Small intestine (tissue), 7 donors: ENCODE measurements around the gene VSNL1. TPM values are rescaled to one million over a fixed set of nuclear protein-coding genes. Genes with fewer than 3 reads are reported as not detected.

Experiments used
- DNase-seq, 2 donors: peaks; one replicate each; pipeline versions ENCODE4 v3.0.0 to v3.0.0-alpha.2; 2013
- FAIRE-seq: peaks from 2 replicates; lab custom pipeline; 2012; peaks lifted over from hg19 to GRCh38; lab: Jason Lieb, UNC
- H3K27ac ChIP-seq, 3 donors: one replicate each; pipeline ENCODE4 v1.5.1; 2013; ENCODE audit warnings: low read length in 2 of 3, mild to moderate bottlenecking in 2 of 3, control low read depth in 1 of 3, inconsistent platforms in 1 of 3, low read depth in 1 of 3, moderate library complexity in 1 of 3
- H3K27me3 ChIP-seq, 3 donors: one replicate each; pipeline ENCODE4 v1.6.1; 2013; ENCODE audit warnings: low read length in 3 of 3, inconsistent platforms in 1 of 3; ENCODE audit not compliant: control insufficient read depth in 3 of 3, insufficient read depth in 3 of 3
- H3K36me3 ChIP-seq, 3 donors: one replicate each; pipeline ENCODE4 v1.6.1; 2013; ENCODE audit warnings: low read length in 3 of 3, inconsistent platforms in 1 of 3, low read depth in 1 of 3, mild to moderate bottlenecking in 1 of 3, moderate library complexity in 1 of 3; ENCODE audit not compliant: control insufficient read depth in 3 of 3, insufficient read depth in 2 of 3
- H3K4me1 ChIP-seq, 3 donors: one replicate each; pipeline ENCODE4 v1.6.1; 2013; ENCODE audit warnings: low read length in 2 of 3, inconsistent platforms in 1 of 3, low read depth in 1 of 3, mild to moderate bottlenecking in 1 of 3, moderate library complexity in 1 of 3; ENCODE audit not compliant: control insufficient read depth in 3 of 3, insufficient read depth in 2 of 3
- H3K4me3 ChIP-seq, 3 donors: one replicate each; pipeline ENCODE4 v1.5.1; 2013; ENCODE audit warnings: low read length in 3 of 3, control low read depth in 1 of 3, inconsistent platforms in 1 of 3, low read depth in 1 of 3, mild to moderate bottlenecking in 1 of 3, moderate library complexity in 1 of 3
- H3K9me3 ChIP-seq, 2 donors: one replicate each; pipeline ENCODE4 v1.6.1; 2013; ENCODE audit warnings: low read depth in 1 of 2, low read length in 1 of 2; ENCODE audit not compliant: control insufficient read depth in 2 of 2, insufficient read depth in 1 of 2
- WGBS, 3 donors: extraction: QIAGEN DNeasy Blood & Tissue Kit; methylation state at CpG; one replicate each; pipeline ENCODE4 v1.1.7; 2013; 5-methylcytosine and 5-hydroxymethylcytosine counted together
- polyA plus RNA-seq, 4 donors: library from polyadenylated mRNA; stranded (reverse) in 3 of 4; unstranded in 1 of 4; fragments of 200-250 nt in 3 of 4; fragments of 120-200 nt in 1 of 4; gene quantifications; one replicate each; pipeline versions ENCODE4 v1.2.1 to v1.2.3, GENCODE V29; 2013
- donor health status: healthy with polysubstance abuse.
- donor health status: control.
- donor health status: control.
- donor health status: Bipolar disorder and iron deficiency.
- donor health status: healthy.

The VSNL1 gene
- polyA plus RNA-seq, 4 donors: 0.07 to 0.54 (median 0.16) TPM; not detected in 1

GRCh38 chr2:17538844-17539554, 1.5 kb upstream of the VSNL1 start:
- Histone ChIP-seq H3K27ac (peak overlapping the region in 1 of 3 donors; percentile 46), H3K9me3 (no peaks in the 10 kb centered on the region), H3K27me3 (peaks cover 0 to 47% (median 32%) of the 10 kb centered on the region in 3 donors), H3K4me3 (peak overlapping the region in 2 of 3 donors; percentile 5 to 54), H3K4me1 (peaks cover 0 to 11% (median 0%) of the 10 kb centered on the region in 3 donors), H3K36me3 (no peaks in the 10 kb centered on the region)
- peak in 1 of 2 donors; percentile 86 for DNase-seq
- WGBS, 3 donors: 1 to 2% (median 2%) methylated on average over 45 to 52 of the region's 52 CpGs
- no peak for FAIRE-seq

- no peaks in the 10 kb centered on the region for H3K36me3 ChIP-seq
- peaks cover 0 to 11% (median 0%) of the 10 kb centered on the region in 3 donors for H3K4me1 ChIP-seq
- H3K27me3 ChIP-seq: peaks cover 0 to 47% (median 32%) of the 10 kb centered on the region in 3 donors
- H3K9me3 ChIP-seq: no peaks in the 10 kb centered on the region
- H3K27ac ChIP-seq: peak overlapping the region in 1 of 3 donors; percentile 39
- H3K4me3 ChIP-seq: peak overlapping the region in 2 of 3 donors; percentile 59 to 60
- WGBS, 3 donors: 6 to 7% (median 7%) methylated on average over 13 of the region's 13 CpGs
- FAIRE-seq (no peak), DNase-seq (no peak)
Observed at GRCh38 chr2:17539611-17540092, 844 bp upstream of the VSNL1 start.

GRCh38 chr2:17540813-17541530, 476 bp downstream of the VSNL1 start:
- DNase-seq: no peak
- FAIRE-seq: no peak

GRCh38 chr2:17541531-17541950, 1.0 kb downstream of the VSNL1 start:
- Histone ChIP-seq H3K27ac (no peak overlapping the region), H3K4me3 (peak overlapping the region in 1 of 3 donors; percentile 59), H3K36me3 (no peaks in the 10 kb centered on the region), H3K4me1 (peaks cover 0 to 11% (median 0%) of the 10 kb centered on the region in 3 donors), H3K9me3 (no peaks in the 10 kb centered on the region), H3K27me3 (peaks cover 0 to 45% (median 32%) of the 10 kb centered on the region in 3 donors)
- WGBS, 3 donors: 10 to 19% (median 18%) methylated on average over 12 of the region's 12 CpGs
- DNase-seq (no peak), FAIRE-seq (no peak)

More at GRCh38 chr2:17540813-17541530, 476 bp downstream of the VSNL1 start:
- peak overlapping the region in 2 of 3 donors; percentile 59 to 60 for H3K4me3 ChIP-seq
- H3K27me3 ChIP-seq: peaks cover 0 to 47% (median 32%) of the 10 kb centered on the region in 3 donors
- no peak overlapping the region for H3K27ac ChIP-seq
- no peaks in the 10 kb centered on the region for H3K9me3 ChIP-seq
- WGBS, 3 donors: 3 to 8% (median 8%) methylated on average over 21 of the region's 21 CpGs
- peaks cover 0 to 11% (median 0%) of the 10 kb centered on the region in 3 donors for H3K4me1 ChIP-seq
- H3K36me3 ChIP-seq: no peaks in the 10 kb centered on the region

- no peaks in the 10 kb centered on the region for H3K36me3 ChIP-seq
- WGBS, 3 donors: 56 to 78% (median 65%) methylated on average over 2 of the region's 2 CpGs
- H3K4me1 ChIP-seq: peaks cover 0 to 11% (median 0%) of the 10 kb centered on the region in 3 donors
- FAIRE-seq (no peak), DNase-seq (no peak)
- no peaks in the 10 kb centered on the region for H3K9me3 ChIP-seq
- no peak overlapping the region for H3K4me3 ChIP-seq
- peaks cover 0 to 45% (median 32%) of the 10 kb centered on the region in 3 donors for H3K27me3 ChIP-seq
- no peak overlapping the region for H3K27ac ChIP-seq
Observed at GRCh38 chr2:17542471-17542870, 2.0 kb downstream of the VSNL1 start.

GRCh38 chr2:17543131-17543660, 2.7 kb downstream of the VSNL1 start:
- 57 to 65% (median 61%) methylated on average over 6 of the region's 6 CpGs for WGBS, 3 donors
- Histone ChIP-seq H3K9me3 (no peaks in the 10 kb centered on the region), H3K4me1 (peaks cover 0 to 11% (median 0%) of the 10 kb centered on the region in 3 donors), H3K36me3 (no peaks in the 10 kb centered on the region), H3K4me3 (no peak overlapping the region), H3K27ac (no peak overlapping the region), H3K27me3 (peaks cover 0 to 39% (median 29%) of the 10 kb centered on the region in 3 donors)
- FAIRE-seq (no peak), DNase-seq (no peak)

- Histone ChIP-seq H3K4me1 (peaks cover 0 to 11% (median 0%) of the 10 kb centered on the region in 3 donors), H3K27ac (no peak overlapping the region), H3K27me3 (peaks cover 0 to 38% (median 25%) of the 10 kb centered on the region in 3 donors), H3K9me3 (no peaks in the 10 kb centered on the region), H3K36me3 (no peaks in the 10 kb centered on the region), H3K4me3 (no peak overlapping the region)
- no peak for DNase-seq
- no peak for FAIRE-seq
Observed at GRCh38 chr2:17543848-17544247, 3.4 kb downstream of the VSNL1 start.

GRCh38 chr2:17544256-17544655, 3.8 kb downstream of the VSNL1 start:
- 82 to 90% (median 83%) methylated on average over 3 of the region's 3 CpGs for WGBS, 3 donors
- DNase-seq (no peak), FAIRE-seq (no peak)
- no peaks in the 10 kb centered on the region for H3K36me3 ChIP-seq
- peaks cover 0 to 9% (median 0%) of the 10 kb centered on the region in 3 donors for H3K4me1 ChIP-seq
- H3K9me3 ChIP-seq: no peaks in the 10 kb centered on the region
- no peak overlapping the region for H3K4me3 ChIP-seq
- no peak overlapping the region for H3K27ac ChIP-seq
- H3K27me3 ChIP-seq: peaks cover 0 to 34% (median 21%) of the 10 kb centered on the region in 3 donors
